ENCODE data around the gene PTBP2.
A peak's percentile ranks its signal among the peaks of the same experiment; 100 is the strongest.

Gene PTBP2, protein sequence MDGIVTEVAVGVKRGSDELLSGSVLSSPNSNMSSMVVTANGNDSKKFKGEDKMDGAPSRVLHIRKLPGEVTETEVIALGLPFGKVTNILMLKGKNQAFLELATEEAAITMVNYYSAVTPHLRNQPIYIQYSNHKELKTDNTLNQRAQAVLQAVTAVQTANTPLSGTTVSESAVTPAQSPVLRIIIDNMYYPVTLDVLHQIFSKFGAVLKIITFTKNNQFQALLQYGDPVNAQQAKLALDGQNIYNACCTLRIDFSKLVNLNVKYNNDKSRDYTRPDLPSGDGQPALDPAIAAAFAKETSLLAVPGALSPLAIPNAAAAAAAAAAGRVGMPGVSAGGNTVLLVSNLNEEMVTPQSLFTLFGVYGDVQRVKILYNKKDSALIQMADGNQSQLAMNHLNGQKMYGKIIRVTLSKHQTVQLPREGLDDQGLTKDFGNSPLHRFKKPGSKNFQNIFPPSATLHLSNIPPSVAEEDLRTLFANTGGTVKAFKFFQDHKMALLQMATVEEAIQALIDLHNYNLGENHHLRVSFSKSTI

DNA sequence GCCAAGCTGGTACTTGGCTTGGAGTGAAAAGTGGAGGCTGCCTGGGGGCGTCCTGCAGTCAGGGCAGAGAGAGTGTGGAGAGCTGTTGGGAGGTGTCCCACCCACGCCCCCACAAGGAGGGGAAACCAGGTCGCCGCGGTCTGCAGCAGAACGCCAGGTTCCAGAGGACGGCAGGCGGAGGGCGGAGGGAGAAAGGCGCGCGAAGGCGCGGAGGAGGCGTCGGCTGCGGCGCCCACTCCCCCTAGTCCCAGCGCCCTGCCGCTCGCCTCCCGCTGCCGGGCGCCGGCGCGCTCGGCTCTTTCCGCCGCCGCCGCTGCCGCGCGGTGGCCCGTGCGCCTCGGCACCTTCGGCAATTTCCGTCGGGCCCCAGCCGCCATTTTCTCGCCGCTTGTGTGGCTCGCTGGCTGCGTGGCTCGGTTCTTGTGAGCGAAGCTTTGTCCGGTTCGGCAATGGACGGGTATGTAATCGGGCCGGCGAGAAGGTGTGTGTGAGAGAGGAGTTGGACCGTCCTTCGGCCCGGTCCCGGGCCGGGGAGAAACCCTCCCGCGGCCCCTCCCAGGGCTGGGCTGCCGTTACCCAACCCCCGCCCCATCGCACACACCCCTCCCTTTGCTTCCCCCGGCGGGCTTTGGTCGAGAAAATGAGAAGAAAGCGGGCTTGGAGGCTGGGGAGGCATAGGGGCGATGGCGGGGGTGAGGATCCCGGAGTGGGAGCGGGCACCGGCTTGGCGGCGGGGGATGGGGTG lies at the start of gene PTBP2:
PTBP2 (plus strand) TSS at position 369 of the 745 bp plus-strand sequence; CDS start at position 450, 81 bp downstream.
- DNase-seq (ENCODE audit: low read depth), result peak; percentile 75

DNA sequence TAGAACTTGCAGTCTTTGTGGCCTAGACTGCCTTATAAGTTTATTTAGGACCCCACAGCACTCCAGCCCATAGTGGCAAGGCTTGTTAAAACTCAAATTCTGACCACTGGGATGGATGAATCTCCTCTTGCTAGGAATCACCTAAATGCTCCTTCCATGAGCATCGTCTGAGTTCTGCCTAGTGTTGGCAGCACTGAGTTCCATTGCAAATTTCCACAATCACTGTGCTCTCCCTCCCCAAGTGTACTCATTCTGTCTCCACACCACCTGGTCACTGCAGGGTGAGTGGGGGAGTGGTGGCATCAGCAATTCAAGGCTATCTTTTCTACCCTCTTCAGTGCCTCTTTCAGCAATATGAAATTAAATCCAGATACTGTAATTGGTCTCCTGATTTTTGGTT lies 46.7 kb upstream of the PTBP2 start:
- no peak for DNase-seq (ENCODE audit: low read depth)

DNA sequence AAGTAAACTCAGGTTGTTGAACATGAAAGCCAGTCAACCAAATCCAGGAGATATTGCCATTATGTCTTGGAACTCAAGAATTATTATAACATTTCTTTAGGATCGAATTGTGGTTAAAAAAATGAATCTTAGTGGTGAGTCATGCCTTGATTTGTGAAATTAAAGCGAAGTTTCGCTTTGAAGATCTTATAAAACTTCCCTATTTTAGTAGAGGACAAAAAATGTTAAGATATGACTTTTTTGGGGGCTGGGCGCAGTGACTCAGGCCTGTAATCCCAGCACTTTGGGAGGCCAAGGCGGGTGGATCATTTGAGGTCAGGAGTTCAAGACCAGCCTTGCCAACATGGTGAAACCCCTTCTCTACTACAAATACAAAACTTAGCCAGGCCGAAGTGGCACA lies 39.5 kb upstream of the PTBP2 start:
- no peak for DNase-seq (ENCODE audit: low read depth)

DNA sequence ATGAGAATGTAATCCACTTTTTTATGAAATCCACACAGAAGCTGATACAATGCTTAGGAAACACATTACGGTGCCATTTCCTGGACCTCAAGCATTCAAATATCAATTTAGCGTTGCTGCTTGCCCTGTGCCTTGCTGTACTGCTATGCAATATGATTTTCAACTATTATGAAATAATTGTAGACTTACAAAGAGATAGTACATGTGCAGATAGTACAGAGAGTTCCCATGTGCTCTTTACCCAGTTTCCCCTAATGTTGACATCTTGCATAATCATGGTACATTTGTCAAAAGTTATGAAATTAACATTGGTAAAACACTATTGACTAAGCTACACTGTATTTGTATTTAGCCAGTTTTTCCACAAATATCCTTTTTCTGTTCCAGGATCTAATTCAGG lies 37.7 kb upstream of the PTBP2 start:
- DNase-seq (ENCODE audit: low read depth), result no peak

DNA sequence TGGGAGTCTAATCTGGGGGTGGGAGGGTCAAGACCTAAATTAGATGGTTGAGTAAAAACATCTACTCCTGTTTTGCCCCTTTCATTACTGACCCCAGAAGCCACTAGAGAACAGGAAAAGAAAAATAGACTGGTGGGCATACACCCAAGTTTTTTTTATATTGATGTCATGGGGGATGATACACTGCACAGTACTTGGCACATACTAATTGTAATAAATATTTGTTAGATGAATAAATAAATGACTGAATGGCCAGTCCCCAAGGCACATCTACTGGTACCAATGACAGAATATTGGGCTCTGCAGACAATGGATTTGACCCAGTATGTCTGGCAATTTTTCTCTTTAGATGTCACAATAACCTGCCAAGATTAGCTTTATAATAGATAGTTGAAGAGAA lies 36.8 kb upstream of the PTBP2 start:
- DNase-seq (ENCODE audit: low read depth), result no peak

DNA sequence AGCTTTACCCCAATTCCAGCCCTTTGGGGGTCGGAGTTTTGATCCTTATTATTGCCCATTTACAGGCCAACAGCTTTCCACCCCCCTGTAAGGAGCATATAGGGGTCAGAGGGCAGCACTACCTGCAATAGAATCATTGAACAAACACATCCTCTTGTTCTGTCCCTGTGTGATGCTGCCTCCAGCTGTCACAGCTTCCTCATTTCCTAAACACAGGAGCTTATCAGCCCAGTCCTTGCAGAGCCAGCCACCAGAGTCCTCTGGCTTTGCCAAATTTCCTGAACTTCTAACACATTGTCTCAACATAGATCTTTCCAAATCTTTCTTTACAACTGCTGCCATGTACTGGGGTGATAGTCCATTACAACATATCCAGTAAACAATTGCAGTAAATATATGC lies 32.8 kb upstream of the PTBP2 start:
- DNase-seq (ENCODE audit: low read depth), result no peak

DNA sequence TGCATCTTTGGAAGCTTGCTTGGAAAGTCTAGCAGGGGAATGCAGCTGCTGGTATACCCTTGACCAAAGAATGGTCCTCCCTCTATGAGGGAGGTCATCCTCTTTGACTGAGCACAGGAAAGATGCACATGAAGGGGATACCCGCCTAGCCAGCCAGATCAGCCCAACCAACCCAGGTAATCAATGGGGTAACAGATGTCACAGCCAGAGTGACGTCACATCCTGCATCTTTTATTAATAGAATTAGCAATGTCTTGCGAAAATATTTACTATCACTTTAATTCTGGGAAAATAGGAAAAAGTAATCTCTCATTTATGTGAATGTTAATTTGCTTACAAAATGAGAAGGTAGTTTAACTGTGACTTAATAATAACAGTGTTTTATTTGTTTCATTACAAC lies 25.6 kb upstream of the PTBP2 start:
- no peak for DNase-seq (ENCODE audit: low read depth)

DNA sequence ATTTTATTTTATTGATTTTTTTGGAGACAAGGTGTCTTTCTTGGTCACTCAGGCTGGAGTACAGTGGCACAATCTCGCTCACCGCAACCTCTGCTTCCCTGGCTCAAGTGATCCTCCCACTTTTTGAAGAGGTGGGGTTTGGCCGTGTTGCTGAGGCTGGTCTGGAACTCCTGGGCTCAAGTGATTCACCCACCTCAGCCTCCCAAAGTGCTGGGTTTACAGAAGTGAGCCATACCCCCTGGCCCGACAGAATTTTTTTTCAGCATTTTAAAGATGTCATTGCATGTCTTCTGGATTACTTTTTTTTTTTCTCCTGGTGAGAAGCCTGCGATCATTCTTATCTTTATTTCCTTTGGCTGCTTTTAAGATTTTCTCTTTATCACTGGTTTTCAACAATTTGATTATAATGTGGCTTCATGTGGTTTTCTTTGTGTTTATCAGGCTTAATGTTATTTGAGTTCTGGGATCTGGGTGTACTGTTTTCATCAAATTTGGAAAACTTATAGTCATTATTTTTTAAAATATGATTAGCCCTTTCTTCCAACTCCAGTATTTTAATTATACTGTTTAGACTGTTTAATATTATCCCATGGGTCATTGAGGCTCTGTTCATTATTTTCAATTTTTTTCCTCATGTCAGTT lies 23.1 kb upstream of the PTBP2 start:
- no peak for DNase-seq (ENCODE audit: low read depth)

DNA sequence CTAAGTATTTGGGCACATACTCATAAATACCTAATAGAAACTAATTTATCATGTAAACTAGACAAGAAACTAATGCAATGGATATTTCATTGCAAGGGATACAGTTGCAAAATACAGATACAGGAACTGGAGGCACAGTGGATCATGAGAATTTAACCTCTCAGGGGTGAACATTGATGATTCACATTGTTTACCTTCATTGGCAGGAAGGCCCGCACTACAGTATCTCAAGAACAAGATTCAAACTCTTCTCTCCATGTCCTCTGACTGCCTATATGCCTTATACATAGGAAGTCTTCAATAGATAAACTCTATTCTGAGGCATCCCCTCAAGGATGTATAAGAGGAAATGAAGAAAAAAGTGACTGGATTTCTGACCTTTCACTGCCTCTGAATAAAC lies 18.4 kb upstream of the PTBP2 start:
- no peak for DNase-seq (ENCODE audit: low read depth)

DNA sequence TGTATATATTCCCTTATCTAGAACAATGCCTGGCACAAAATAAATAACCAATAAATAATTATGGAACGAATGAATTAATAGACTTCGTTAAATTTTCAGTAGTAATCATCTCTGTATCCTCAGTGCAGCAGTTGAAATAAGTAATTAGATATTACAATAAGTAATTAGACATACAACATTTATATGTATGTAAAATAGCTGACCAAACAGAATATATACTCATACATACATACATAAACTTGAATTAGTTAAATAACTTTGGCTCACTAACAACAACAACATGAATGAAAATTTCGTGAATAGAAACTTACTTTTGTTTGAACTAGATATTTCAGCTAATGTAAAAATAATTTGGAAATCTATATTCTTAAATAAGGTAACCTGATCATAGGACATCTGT lies 14.6 kb upstream of the PTBP2 start:
- DNase-seq (ENCODE audit: low read depth), result no peak

DNA sequence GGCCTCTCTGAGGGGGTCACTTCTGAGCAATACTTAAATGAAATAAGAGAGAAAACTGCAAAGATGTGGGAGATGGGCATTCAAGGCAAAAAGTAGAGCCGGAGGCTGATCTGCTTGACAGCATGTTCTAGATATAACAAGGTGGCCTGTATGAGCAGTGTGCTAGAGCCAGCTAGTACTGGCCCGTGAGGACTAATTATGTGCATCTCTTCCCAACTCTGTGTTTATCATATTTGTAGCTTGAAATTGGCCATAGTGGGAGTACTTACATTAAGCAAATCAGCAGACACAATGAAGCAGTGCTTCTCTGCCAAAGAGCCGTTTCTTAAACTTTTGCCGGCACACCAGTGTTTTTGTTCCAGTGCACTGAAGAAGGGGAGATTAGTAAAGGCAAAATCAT lies 13.1 kb upstream of the PTBP2 start:
- DNase-seq (ENCODE audit: low read depth), result no peak

DNA sequence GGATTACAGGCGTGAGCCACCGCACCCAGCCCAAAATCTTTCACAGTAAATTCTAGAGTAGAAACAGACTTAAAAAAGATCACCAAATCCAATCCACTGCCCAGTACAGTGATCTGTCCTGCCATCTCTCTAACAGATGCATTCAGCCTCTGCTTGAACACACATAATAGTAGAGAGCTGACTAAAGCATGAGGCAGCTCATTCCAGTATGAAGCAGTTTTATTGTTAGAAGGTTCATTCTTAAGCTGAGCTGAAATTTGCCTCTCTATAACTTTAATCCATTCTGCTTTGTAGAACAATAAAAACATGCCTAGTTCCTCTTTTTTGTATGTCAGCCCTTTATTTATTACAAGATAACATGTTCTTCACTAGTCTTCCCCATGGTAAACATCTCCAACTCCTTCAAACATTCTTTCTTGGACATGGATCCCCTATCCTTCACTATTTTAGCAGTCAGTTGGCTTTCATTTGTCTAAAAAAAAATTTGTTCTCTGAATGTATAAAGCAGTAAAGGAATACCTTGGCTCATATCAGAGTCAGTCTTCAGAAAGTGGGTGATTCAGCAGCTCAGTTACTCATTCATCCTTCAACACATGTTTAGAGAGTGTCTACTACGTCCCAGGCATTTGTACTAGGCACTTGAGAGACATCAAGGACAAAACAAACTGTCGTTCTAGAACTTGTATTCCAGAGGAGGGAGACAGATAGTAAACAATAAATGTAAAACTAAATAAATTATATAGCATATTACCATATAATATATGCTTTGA lies 10.7 kb upstream of the PTBP2 start:
- no peak for DNase-seq (ENCODE audit: low read depth)

DNA sequence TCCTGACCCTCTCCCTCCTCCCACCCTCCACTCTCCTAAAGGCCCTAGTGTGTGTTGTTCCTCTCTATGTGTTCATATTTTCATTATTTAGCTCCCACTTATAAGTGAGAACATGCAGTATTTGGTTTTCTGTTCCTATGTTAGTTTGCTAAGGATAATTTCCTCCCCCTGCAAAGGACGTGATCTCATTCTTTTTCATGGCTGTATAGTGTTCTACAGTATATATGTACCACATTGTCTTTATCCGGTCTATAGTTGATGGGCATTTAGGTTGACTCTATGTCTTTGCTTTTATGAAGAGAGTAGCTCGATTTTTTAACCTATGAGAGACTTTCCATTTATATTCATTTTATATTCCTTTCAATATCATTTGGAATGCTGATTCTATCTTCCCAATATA lies 7.9 kb upstream of the PTBP2 start:
- no peak for DNase-seq (ENCODE audit: low read depth)

DNA sequence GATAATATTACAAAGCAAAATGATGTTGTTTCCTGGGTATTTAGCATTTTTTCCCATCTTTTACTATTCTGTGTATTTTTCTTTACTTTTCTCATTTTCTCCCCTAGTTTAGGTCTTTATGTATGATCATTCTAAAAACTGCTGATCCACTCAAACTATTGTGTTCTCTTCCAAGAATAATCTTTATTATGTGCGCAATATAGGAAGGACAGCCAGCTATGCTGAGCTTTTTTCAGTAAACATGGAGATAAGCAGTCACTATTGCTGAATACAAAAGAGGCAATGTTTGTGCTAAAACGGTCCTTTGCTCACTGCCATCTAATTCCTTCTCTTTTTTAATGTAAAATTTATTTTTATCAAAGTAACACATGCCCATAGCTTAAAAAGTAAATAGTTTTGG lies 6.7 kb upstream of the PTBP2 start:
- DNase-seq (ENCODE audit: low read depth), result no peak

DNA sequence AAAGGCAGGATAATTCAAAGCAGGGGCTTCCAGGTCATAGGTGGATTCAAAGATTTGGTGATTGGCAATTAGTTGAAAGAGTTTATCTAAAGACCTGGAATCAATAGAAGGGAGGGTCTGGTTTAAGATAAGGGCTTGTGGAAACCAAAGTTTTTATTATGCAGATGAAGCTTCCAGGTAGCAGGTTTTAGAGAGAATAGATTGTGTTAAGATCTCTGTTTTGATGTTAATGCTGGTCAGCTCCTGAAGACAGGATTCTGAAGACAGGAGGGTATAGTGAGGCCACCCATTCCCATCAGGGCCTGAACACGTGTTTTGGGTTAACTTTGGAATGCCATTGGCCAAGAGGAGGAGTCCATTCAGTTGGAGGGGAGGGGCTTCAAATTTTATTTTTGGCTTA lies 6.1 kb upstream of the PTBP2 start:
- no peak for DNase-seq (ENCODE audit: low read depth)

DNA sequence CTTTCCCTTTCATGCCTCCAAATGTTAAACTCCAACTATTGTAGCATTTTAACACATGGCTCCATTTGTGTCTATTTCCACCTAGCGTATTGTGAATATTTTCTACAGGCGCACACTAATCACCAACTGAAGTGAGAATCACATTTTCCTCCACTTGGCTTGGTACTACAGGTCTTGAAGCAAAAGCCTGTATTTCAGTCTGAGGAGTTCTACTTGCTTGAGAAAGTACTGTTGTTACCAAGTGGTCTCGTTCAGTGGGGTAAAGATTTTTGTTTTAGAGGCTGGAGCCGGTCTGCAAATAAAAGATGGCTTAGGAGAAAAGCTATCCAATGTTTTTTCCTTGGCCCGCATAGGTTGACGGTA lies 550 bp upstream of the PTBP2 start:
- DNase-seq (ENCODE audit: low read depth), result no peak

DNA sequence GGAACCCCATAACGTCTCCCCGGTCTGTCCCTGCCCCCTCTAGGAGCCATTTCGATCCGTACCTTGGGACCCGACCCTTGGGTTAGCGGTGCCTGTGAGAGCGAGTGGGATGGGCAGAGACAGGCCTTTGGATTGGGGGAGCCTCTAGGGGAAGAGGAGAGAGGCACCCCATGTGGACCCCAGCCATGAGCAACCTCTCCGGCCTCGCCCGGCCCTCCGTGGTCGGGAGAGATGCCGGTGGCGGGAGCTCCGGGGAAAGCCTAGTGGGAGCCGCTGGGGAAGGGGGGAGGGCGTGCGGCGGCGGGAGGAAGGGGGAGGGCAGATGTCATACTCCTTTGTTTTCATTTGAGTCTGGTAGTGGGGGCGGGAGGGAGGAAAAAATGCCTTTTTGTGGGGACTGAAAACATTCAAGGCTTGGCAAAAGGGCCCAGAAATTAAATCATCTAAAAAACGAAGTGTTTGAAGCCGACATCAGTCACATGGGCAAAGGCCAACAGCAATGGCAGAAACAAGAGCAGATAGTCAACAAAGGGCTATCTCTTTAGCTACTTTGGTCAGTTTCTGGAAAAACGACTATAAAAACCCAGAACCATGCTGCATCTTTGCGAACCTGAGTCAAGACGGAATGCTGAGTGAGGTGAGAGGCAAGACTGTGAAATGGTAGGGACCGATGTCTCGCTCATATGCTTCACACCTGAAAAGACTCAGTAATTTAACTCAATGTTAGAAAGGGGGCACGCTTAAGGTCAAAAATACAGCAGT lies 758 bp downstream of the PTBP2 start:
- DNase-seq (ENCODE audit: low read depth), result no peak

DNA sequence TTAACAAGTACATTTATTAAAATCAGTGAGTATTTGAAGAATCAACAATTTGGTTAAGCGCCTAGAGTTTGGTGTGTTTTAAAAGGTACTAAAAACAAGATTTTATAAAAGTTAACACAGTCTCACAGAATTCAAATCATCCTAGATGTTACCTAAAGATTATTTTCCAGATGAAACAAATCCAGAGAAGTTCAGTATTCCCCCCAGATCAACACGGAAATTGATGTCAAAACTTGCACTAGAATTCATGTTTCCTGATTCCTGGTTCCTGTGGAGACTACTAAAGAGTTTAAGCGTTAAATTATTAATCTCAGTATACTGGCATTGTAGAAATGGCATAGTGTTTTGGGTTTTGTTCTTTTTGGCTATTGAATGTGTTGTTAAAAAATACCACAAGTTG lies 1.4 kb downstream of the PTBP2 start:
- DNase-seq (ENCODE audit: low read depth), result no peak

DNA sequence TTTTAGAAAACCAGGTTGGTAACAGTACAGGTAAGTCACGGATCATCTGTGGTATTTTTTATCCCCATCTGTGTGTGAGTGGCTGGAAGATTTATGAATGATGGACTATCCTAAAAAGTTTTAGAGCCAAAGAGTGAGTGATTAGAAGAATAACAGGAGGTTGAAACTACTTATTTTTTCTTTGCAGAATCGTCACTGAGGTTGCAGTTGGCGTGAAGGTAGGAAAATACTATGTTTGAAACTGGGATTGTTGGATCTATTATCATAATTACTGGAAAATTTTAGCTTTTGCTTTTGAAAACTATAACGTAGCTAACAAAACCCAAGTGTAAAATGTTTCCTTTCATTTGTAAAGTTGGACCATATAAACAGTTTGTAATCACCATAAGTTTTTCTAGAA lies 1.8 kb downstream of the PTBP2 start:
- DNase-seq (ENCODE audit: low read depth), result no peak

DNA sequence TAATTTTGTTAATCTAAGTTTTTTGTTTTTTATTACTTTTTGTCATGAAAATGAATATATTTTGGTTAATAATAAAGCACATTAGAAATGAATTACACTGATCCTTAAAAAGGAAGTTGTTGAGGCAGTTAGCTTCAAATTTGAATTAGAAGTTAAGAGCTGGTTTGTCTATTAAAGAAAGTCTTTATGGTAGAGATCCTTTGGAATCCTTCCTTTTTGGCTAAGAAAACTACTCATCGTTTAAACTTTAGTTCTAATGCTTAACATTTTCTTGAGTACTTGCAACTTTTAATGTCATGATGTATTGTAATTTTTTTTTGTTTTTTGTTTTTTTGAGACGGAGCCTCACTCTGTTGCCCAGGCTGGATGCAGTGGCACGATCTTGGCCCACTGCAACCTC lies 2.4 kb downstream of the PTBP2 start:
- DNase-seq (ENCODE audit: low read depth), result no peak

DNA sequence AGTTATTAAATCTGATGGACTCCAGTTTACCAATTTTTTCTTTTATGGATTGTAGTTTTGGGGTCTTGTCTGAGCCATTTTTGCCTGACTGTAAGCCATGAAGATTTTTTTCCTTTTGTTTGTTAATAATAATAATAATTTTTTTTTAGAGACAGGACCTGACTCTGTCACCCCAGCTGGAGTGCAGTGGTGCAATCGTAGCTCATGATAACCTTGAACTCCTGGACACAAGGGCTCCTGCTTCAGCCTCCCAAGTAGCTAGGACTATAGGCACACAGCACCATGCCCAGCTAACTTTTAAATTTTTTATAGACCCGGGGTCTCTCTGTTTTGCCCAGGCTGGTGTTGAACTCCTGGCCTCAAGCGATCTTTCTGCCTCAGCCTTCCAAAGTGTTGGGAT lies 6.3 kb downstream of the PTBP2 start:
- DNase-seq (ENCODE audit: low read depth), result no peak

All from activated T-cell treated with anti-CD3 and anti-CD28 coated beads for 24 hours (primary cell).